NCI-H2196 treated with DMSO at 0.1 percent for 48 hours (cell line): ENCODE measurements around the gene PLXNA4.

Experiments
- DNase-seq: peaks from one replicate; lab custom pipeline; 2025; ENCODE audit not compliant: unreplicated experiment; lab: John Stamatoyannopoulos, UW

PLXNA4 gene

DNA sequence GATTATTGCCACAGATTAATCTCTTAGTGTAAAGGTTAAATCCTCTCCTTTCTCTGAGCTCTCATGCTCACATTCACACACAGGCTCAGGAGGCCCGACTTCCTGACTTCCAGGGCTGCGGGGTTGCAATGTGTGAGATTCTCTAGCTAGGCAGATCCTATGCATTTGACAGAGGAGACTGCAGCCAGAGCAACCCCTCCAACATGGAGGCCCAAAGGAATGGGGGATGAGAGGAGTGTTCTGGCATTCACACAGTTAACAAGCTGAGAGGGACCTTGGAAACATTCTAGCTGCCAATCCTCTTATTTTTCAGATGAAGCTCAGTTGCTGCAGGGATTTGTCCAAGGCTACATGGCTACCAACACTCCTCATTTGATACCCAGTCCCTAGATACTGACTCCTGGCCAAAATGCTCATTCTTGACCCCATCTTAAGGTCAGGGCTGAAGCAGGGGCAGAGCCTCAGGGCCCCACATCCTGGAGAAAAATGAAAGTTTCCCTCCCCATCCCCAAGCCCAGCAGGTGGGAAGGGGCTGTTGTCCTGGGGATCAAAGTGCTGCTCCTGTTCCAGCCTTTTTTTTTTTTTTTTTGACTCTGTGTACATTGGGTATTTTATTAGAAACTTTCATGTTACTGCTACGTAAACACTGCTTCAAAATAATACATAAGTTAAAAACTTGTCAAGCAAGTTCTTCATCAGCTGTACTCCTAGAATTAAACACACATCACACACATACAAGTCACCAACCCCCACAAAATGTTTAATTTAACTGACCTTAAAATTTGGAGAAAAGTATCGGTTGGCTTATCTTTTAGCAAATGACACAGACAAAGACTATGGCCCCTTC lies 325.6 kb downstream of the PLXNA4 start:
- no peak for DNase-seq

DNA sequence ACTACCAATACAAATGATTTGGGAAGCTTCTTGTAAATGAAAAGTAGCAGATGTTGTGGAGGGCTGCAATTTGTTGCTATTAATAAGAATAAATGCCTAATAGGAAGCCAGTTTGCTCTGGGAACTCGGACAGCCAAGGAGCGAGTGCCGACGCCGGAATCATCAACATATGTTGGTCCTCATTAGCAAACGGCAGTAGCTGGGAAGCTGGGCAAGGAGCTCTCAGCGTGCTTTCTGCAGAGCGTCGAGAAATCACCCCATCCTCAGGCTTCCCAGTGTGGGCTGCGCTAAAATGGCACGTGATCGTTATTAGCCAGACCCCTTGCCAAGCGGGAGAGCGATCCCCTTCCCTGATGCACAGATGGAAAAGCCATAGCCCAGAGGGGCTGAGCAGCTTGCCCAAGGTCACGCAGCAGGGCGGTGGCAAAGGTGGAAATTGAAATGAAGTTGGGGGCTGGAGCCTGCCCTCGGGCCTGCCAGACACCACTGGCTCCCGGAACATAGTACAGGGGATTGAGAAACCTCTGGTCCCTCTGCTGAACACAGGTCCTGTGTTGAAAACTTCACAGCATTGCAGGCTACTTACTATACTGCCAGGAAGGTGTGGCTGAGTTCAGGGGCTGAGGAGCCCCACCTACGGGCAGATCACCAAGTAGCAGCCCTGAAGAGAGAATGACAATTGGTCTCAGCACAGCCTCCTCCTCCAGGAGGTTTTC lies 326.9 kb downstream of the PLXNA4 start:
- DNase-seq, result no peak

DNA sequence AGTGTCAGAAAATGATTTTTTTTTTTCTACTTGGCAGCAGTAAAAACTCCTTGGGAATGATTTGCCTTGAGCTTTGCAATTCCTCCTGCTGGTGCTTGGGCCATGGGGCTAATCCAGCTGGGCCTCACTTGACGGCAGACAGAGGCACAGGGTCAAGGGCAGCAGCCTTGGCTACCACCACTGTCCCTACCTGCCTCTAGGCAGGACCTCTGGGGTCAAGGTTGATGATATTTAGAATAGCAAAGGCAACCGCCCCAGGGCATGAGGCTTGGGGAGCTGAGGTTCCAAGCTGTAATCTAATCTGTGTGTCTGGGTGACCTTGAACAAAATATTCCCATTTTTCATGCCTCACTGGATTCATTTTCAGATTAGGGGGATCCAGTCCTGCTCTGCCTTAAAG lies 327.4 kb downstream of the PLXNA4 start:
- no peak for DNase-seq

DNA sequence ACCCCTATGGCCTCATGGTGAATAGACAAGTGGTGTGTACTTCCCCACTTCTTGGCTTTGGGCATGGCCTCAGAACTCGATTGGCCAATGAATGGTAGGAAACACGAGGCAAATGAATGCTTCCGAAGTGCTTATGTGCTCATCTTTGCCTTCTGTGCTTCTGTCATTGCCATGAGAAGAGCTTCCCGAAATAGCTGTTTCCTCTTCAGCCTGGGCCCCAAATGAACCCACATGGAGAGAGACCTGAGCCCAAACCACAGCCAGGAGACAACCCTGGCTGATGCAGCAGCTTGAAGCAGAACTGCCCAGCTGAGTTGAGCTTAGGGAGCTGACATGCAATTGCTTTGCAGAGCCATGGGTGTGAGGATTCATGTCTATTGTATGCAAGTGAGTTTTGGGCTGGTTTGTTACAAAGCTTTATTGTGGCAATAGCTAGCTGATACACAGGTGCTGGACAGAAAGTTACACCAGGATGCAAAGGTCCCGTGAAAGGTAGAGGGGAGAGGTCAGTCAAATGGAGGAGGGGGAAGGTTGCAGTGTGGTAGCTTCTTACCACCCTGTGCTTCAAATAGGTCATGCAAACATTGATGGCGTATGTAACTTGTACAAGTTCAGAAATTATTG lies 328.2 kb downstream of the PLXNA4 start:
- no peak for DNase-seq

DNA sequence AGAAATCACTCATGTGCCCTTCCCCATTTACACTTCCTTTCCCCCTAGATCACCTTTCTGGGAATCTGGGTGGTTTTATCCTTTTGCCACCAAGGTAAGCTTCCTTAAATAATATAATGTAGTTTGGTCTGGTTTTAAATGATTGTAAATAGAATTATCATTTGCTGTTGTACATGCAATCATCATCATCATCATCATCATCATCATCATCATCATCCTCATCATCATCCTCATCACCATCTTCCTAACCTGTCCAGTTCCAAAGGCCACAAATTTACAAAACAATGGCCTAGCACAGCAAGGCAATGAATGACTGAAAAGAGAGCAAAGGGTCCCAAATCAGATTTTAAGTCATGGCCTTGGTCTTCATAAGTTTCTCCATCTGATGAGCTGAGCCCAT lies 329.7 kb downstream of the PLXNA4 start:
- no peak for DNase-seq

DNA sequence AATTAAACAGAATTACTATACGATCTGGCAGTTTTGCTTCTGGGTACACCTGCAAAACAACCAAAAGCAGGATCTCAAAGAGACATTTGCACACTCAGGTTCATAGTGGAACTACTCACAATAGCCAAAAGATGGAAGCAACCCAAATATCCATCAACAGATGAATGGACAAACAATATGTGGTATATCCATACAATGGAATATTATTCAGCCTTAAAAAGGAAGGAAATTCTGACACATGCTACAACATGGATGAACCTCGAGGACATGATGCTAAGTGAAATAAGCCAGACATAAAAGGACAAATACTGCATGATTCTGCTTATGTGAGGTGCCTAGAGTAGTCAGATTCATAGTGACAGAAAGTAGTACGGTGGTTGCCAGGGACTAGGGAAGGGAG lies 330.7 kb downstream of the PLXNA4 start:
- no peak for DNase-seq

DNA sequence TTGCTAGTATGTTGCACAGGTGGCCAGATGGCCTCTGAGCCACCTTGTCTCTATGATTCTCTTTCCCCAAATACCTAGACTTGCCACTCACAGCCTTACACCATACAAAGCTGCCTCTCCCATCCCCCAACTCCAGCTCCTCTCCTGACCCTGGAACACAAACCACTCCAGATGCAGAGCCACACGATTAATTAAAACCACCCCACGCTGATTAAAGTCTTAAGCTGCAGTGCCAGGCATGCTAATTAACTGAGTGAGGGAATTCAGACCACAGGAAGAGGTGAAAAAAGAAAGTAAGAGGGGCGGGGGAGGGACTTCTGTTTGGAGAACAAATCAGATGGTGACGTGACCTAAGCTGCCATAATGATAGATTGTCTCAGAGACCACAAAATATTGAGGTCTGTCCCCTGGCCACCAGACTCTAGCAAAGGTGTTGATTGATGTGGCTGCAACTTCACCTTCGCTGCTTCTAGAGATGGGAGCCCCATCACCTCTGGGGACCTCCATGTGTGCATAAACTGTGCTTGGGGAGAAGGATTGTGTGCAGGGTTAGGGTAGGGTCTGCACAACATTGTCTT lies 331.3 kb downstream of the PLXNA4 start:
- no peak for DNase-seq

DNA sequence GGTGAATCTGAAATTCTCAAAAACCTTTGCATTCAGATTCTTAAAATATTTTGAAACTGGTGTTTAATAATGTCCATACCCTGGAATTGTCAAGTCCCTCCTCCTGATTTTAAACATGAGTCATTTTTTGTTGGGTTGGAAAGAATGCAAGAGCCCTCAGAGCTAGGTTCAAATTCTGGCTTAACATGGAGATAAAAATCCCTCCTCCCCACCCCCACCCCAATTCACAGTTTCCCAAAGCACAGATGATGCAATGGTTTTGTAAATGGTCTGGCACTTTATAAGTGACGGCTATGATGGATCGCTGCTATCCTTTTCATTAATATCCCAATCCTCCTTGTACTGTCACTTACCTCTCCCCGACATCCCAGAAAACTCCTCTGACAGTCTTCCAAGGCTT lies 332.8 kb downstream of the PLXNA4 start:
- no peak for DNase-seq

DNA sequence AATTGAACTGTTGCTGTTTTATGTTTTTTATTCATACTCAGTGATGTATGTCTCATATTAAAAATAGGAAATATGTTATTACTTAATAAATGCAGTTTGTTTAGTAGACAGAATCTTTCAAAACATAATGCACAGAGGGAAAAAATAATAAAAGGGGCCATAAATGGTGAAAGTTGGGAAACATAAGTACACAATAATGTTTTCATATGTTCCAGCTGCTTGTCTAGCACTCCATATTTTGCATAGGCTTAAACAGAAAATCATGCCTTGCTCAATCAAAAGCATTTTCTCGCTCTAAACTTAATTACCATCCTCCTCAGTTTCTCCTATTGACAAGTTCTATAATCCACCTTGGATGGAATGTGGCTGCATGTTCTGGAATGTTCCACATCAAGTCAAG lies 333.2 kb downstream of the PLXNA4 start:
- DNase-seq, result no peak

DNA sequence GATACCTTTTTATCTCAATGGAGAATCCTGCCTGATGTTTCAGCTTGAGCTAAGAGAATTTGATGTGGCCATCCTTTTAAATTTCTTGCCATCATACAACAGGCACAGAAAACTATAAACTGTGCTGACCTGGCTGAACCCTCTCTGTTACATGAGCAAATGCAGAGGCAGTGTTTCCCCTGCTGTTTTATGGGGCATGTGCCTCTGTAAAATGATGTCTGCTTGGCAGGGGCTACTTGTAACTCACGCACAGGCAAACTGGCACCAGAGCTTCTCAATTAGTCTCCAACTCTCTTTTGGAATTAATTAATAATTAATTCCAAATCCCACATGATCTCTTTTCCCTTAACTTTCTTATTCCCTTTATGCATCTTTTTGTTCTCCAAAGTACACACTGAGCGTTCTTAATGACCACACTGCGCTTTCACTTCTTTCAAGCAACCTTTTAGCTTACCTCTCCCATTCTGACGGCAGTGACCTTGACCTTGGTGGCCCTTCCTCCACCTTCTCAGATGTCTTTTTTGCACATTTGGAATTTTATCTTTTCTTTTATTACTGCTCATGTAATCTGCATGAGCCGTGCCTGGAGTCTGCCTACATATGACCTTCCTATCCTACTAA lies 334.0 kb downstream of the PLXNA4 start:
- no peak for DNase-seq

DNA sequence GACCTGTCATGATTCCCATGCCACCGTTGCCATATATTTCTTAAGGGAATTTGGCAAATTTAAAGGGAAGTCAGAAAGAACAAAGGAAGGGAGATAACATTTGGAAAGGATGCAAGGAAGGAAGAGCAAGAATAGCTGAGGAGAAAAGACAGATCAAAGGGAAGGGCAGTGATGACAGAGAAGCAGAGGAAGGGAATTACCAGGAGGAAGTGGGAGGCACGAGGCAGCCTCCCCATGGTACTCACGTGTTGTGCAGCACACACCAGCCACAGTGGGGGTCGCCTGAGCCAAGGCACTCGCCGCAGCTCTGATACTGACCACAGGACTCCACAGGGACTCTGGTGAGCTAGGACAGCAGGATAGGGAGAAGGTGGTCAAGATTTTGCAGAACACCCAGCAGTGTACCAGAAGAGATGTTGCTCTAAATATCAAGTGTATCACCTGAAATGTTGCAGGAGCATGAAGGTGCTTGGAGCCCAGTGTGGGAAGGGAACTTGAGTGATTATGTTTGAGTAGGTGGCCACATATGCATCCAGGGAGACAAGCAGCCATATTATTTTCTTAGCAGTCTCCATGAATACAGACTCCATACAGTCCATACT lies 335.3 kb downstream of the PLXNA4 start:
- DNase-seq, result no peak

DNA sequence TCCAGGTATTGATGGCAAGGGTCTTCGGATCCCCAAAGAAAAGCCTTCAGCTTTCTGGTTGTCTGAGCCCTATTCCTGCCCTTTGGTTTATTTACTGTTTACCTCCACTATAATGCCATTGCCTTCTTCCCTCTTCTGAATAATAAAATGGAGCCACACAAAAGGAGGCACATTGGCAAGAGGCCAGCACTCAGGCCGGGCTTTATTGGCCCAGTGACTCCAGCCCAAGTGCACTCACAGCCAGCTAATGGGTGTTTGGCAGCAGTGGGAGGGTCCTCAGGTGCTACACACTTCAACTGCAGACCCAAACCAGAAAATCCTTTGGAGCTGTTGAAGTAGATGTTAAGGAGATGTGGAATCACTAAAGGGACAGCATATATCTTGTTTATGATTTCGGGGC lies 336.0 kb downstream of the PLXNA4 start:
- no peak for DNase-seq

DNA sequence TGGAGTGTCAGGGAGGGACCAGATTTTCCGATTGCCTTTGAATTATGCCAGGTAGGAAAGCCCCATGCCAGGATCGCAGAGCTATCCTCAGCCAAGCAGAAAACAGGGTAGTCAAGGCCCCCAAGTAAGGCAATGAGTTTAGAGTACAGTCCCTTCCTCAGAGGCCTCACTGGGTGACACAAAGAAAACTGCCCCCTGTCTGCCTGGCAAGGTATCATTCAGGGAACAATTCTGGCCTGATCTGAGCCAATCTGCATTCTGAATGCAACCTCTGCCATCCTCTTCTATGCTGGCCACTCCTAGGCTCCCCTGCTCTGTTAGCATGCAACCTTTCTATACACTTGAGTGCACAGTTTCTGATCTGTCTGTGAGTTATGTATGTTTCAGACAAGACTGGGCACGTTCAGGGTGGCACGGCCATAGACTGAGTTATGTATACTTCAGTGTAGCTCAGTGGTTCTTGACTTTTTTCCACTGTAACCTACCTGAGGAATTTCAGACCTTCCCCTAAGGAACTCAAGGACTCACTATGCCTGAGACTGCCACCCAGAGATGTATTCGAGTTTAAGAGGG lies 336.8 kb downstream of the PLXNA4 start:
- no peak for DNase-seq

DNA sequence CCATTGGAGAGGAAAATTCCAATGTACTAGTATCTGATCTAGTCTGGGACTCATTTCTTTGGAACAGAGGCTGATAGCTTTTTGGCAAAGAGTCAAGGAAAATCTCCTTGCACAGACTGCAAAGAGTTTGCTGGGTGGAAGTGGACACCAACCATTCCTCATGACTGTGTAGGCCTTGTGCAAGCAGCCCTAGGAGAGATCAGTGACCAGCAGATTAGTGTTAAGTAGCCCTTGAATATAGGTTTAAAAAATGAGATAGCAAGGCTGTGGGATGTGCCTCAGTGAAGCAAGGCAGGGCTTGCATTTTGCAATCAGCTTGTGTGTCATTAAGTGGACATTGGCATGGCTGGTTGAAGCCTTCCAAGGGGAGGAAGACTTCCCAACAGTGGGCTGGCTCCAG lies 341.6 kb downstream of the PLXNA4 start:
- DNase-seq, result no peak

DNA sequence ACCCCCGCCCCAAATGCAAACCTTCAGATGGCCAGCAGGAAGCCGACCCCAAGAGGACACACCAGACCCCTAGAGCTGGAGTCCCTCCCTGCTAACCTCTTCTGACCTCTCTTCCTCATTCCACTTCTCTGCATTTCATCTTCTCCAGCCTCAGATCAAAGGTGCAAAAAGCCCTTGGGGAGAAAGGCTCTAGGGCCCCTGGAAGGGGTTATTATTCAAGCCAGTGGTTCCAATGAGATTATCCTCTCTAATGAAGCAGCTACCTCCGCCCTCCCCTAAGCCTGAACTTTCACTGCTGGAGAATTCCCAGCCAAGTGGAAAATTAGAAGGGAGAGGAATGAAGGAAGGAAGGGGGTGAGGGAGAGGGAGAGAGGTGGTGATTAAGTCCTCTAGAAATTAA lies 343.9 kb downstream of the PLXNA4 start:
- DNase-seq, result no peak

DNA sequence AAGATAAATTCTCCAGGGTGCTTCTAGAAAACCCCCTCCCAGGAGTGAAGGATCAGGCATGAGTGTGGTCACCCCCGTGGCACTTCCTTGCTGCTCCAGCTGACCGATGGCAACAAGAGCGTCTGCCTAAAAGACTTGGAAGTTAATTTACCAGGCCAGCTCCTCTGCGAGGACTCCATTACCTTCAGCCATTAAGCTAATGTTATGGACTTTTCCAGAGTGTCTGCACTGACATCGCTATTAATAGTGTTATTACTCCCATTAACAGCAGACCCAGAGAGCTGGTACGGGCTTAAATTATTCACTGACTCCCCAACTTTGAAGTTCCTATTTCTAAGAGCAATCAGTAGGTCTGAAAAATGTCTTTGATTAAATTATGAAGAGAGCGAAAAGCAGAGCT lies 345.8 kb downstream of the PLXNA4 start:
- no peak for DNase-seq

DNA sequence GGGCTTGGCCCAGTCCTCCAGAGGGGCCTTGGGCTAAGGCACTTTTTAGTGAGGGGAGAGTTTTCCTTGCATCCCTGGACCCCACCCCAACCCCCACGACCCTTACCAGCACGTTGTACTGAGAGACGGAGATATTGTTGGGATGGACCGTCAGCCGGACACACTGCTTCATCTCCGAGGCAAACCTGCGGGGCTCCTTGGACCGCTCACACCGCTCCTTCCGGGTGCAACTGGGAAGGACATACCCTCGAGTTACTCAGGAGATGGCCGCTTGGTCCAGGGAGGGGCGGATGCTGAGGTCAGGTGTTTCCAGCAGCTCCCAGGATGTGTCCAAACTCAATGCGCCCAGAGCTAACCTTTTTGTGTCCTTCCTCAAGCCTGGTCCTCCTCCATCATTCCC lies 348.0 kb downstream of the PLXNA4 start:
- no peak for DNase-seq

DNA sequence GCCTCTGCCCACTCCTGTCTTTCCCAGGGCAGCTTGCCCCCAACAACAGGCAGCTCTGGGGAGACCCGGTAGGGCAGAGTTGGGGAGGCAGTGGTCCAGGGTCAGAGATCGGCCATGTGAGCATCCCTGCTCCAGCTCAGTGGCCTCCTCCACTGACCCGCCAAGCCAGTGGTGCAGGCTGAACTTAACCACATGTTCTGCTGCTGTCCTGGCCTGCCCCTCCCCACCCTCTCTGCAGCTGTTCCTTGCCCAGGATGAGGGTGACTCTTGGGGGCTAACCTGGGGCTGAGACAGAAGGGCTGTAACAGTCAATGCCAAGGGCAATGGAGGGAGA lies 349.3 kb downstream of the PLXNA4 start:
- no peak for DNase-seq

DNA sequence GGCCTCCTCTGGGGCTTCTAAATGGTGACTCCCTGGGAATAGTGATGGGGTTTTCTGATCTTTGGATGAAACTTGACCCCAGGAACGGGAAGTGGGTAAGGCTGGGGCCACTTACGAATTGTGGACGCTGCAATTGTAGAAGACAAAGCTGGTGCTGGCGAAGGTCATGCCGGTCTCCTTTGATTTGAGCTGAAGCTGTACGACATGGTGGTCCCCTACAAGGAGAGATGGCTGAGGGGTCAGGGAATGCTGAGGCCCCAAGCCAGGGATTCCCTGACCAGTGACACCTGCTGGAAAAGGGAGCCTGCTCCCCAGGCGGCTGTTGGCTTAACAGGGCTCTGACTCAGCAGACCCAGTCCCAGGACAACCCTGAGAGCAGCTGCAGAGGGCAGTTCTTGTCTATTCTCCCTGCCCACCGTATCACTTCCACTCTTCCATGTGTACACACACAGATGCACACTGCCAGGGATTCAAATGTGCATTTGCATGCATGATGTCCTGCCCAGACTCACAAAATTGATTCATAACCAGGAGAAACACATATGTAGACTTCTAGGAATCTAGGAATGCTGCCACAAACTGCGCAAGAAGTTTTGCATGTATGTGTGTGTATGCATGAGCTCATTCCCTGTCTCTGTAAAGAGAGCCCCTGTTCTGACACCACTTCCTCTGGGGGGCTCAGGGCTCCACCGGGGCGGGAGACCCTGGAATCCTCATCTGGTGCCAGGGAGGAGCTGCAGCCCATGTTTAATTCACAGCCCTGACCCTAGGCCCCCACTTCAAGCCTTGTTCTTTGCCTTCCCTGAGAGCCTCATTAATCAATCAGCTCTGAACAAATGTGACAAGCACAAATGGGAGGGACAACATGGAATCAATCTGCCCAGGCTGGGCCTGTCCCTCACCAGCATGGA lies 350.0 kb downstream of the PLXNA4 start:
- DNase-seq, result no peak
